HG02678 (cell line): ENCODE measurements around the gene ABCA3.
"Not testable (repeated sequence)": the region's sequence is repeated elsewhere in the genome, so short reads cannot be mapped to it uniquely, and the experiment has no call there.

Experiments
- ATAC-seq: cut with Tn5 transposase; IDR thresholded peaks from one replicate; pipeline ENCODE4 v1.9.1; 2021; ENCODE audit warnings: mild to moderate bottlenecking, moderate library complexity; ENCODE audit not compliant: unreplicated experiment

Gene ABCA3

DNA sequence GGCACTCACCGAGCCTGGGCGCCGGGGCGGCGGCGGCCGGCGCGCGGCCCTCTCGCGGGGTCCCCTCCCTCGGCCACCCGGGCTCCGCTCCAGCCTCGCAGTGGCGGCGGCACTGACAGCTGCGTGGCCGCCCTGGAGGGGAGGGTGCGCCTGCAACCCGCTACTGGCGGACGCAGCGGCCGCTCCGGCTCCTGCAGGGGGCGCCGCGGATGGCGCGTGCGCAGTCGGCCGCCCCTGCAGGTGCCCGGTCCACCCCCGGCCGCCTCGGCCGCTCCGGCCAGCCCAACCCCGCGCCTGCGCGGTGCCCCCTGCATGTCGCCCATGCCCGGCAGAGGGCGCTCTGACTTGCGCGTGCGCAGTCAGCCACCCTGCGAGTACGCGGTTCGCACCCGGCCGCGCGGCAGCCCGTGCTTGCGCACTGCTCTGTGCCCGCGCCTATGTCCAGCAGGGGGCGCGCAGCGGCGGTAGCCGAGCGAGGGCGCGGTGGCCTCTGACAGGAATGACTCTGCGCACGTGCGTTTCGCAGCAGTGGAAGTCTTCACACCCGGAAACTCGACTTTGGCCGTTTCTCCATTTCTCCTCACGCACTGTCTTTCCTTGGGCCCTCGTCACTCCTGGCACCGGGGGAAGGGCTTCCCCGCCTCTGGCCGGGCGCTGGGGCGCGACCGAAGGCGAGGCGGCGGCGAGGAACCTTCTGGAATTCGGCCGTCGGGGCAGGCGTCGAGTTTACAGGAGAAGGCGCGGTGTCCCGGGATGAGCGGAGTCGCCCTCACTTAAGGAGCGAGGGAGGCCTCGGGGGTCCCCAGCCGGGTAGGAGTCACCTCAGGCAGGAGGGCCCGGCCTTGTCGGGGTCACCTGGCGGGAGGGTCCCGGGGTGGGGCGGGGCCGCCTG lies at the start of gene ABCA3:
Gene ABCA3 (minus strand): TSS at position 165 of the 892 bp plus-strand sequence. CDS start 14,262 bp downstream, outside the sequence.
- peak; percentile 80 for ATAC-seq

DNA sequence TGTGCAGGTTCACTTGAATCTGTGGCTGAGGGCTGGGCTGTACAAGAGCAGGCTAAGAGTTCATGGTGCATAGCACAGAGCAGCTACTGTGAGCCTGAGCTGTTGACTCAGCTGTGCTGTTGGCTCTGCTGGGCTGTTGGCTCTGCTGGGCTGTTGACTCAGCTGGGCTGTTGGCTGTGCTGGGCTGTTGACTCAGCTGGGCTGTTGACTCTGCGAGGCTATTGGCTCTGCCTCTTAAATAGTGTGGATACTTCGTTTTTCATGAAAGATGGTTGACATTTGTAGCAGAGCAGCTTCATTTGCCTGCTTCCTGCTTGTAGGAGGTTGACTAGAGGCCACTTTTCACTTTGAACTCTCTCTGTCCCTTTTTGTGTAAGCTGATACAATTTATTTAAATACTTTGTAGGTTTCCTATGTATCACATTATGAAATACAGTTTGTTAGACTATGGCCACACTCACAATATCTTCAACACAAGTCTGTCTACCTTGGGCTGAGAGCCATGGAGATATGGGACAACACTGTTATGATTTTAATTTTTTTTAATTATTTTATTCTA lies 48.4 kb upstream of the ABCA3 start:
- ATAC-seq = no peak

DNA sequence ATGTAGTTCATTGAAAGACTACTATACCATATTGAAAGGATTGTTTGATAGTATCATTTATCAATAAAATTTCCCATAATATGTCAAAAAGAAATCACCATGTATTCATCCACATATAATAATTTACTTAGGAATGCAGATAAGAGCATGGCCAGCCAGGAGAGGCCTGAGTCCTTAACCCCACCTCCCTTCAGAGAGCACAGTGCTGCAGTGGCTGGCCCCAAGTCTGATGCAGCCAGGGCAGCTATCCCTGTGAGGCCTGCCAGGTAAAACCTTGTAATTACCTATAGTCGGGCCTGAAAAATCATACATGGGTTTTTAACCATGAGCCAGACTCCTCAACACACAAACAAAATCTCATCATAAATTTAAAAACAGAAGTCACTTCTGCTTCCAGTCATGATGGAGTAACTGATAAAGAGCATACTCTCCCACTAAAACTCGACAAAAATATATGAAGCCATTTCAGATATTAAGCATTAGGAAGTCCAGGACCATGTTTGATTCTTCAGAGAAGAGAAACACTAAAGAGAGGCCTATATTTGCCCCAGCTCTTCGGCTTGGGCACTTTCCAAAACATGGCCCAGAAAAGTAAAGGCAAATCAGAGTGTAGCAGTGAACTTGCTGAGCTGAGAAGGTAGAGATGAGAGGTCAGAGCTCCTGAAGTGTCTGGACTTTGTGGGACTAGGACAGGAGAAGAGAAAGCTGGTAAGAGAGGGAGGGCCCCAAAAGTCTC lies 47.8 kb upstream of the ABCA3 start:
- no peak for ATAC-seq

DNA sequence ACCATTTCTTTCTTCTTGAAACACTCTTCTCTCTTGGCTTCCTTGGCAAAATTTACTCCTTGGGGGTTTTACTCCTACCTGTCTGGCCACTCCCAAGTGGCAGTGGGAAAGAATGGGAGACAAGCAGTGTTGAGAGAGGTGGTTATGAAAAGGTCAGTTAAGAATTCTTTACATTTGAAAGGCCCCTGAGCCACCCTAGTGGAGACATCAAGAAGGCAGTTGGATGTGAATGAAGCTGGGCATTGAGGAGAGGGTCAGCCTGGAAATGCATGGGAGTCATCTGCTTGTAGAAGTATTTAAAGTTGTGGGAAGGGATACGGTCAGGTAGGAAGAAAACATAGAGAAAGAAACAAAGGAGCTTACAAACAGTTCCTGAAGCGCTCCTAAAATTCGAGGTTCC lies 46.5 kb upstream of the ABCA3 start:
- ATAC-seq = no peak

DNA sequence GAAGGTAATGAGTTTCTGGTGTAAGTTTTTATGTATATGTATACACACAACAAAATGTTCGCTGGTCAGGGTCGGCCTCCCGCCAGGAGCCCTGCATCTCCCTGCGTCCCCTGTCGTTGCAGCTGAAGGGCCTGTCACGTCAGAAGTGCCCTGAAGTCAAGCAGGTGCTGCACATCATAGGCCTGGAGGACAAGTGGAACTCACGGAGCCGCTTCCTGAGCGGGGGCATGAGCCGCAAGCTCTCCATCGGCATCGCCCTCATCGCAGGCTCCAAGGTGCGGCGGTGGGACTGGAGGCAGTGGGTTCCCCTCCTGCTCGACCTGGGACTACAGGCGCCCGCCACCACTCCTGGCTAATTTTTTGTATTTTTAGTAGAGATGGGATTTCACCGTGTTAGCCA lies 45.5 kb upstream of the ABCA3 start:
- not testable (repeated sequence) for ATAC-seq

DNA sequence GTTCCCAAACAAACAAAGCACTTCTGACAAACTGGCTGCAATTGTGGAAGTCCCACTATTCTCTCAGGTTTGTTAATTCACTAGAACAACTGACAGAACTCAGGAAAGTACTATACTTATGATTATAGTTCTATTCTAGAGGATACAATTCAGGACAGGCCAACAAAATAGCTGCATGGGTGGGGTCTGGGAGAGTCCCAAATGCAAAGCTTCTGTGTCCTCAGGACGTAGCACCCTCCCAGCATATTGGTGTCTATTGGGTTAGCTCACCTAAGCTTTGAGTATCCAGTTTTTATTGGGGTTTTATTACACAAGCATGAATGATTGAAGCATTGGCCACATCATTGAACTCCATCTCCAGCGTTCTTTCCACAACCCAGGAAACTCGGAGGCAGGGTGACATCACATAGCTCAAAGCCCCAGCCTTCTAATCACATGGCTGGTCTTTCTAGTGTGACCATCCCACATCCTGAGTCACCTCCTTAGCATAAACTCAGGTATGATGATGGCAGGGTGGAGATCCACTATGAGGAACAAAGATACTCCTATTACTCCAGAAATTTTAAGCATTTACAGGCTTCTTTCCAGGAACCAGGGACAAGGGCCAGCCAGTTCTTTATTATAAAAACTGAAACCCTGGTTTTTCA lies 44.8 kb upstream of the ABCA3 start:
- no peak for ATAC-seq

DNA sequence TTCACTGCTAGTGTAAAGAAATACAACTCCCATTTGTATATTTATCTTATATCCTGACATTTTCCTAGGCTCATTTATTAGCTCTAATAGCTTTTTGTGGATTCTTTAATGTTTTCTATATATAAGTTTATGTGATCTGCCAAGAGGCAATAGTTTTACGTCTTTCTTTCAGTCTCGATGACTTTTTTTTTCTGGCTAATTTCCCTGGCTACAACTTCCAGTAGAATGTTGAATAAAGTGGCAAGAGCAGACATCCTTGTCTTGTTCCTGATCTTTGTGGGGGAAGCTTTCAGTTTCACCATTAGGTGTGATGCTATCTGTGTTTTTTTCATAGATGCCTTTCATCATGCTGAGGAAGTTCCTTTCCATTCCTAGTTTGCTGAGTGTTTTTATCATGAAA lies 43.9 kb upstream of the ABCA3 start:
- no peak for ATAC-seq

DNA sequence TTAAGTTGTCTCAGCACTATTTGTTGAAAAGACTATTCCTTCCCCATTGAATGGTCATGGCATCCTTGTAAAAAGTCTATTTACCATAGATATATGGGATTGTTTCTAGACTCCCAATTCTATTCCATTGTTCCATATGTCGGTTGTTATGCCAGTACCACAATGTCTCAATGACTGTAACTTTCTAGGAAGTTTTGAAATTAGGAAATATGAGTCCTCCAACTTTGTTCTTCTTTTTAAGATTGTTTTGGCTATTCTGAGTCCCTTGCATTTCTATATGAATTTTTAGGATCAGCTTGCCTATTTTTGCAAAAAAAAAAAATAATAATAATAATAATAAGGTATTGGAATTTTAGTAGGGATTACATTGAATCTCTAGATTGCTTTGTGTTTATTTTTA lies 43.0 kb upstream of the ABCA3 start:
- ATAC-seq = no peak

DNA sequence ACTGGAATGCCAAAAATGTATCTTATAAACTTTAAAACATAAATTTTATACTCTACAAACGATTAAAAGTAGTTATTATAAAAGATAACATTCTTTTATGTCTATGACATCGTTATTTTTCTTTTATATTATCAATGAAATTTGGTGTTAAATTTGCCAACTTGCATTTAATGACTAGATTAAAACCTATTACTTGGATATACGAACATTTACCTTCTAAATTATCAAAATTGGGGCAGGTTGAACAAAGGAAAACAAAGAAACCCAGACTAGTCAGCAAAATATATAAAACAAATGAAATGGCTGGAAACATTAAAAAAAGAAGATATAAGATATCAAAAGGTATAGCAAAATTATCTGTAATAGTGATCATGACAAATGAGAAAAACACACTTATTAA lies 34.1 kb upstream of the ABCA3 start:
- no peak for ATAC-seq

DNA sequence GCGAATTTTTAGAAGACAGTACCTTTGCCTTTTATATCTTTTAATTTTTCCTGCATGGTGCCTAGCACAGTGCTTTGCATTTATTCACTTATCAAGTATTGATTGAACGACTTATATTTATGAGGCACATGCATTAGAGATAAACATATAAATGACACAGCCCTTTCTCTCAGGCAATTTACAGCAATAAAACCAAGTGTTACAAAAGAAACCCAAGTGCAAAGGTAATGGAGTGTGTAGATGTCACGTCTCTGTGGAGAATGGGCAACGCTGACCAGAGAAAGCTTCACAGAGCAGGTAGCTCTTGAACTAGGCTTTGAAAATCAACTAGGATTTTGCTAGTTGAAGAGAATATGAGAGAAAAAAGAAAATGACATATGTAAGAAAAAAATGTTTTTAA lies 32.6 kb upstream of the ABCA3 start:
- no peak for ATAC-seq

DNA sequence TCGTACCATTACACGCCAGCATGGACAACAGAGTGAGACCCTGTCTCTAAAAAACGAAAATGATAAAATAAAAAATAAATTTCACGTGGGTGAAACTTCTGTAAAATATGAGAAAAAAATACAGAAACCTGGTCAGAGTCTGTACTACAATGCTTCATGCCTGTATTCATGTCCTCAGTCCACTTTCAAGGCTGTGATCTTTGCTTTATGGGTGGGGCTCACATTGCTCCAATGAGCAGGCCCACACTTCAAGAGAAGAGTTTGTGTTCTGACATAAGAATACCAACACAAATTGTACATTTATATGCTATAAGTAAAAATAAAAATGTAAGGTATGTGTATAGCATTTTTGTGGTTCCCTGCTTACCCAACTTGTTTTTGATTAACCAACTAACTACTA lies 32.2 kb upstream of the ABCA3 start:
- ATAC-seq = no peak

DNA sequence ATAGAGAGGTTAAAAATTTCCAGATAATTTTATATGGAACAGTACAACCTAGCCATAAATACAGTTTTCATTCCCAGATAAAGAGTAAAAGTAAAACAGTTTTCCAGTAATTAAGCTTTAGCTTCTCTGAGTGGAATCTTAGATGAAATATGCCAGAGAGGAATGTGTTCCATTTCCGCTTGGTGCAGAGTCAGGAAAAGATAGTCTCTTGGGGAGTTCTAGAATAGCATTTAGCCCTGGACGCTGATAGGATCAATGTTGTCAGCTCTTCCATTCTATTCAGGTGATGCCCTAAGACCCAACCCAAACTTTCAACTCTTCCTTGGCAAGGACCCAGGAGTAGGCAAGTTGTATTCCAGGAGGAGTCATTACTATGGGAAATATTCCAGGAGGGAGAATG lies 30.9 kb upstream of the ABCA3 start:
- no peak for ATAC-seq

DNA sequence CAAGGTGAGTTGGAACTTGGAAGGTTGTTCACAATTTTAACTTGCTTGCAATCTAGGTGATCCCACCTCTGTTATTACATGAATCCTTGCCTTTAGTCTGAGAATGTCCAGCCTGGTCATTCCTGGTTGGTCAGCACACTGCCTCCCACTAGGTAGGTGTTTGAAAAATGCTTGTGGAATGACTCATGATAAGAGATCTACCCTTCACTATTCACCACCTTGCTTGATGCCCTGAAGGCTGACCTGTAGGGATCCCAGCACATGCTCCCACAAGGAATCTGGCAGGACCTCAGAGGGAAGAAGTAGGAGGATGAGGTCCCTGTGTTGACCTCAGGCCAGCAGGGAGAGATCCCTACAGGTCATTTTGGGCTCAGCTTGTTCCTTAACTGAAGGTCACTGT lies 30.2 kb upstream of the ABCA3 start:
- no peak for ATAC-seq

DNA sequence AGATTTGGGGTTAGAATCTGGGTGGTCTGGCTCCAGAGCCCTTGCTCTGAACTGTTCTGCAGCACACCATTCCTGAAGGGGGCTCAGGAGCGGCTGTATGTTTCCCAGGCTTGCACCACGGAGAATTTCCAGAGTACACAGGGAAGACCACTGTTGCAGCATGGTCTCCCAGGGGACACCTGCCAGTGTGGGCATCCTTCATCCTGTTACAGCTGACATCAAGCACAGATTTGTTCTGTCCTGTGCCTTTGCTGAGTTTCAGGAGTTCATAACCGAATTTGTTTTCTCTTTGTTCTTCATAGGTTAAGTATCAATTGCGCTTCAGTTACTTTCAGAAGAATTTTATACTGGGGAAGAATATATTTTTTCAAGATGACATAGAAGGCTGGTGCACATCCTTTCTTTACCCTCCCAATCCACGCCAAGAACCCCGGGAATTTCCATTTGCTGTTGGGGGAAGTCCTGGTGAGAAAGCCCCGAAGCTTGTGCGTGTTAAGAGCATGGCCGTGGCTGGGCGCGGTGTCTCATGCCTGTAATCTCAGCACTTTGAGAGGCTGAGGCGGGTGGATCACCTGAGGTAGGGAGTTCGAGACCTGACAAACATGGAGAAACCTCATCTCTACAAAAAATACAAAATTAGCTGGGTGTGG lies 26.3 kb upstream of the ABCA3 start:
- ATAC-seq = no peak

DNA sequence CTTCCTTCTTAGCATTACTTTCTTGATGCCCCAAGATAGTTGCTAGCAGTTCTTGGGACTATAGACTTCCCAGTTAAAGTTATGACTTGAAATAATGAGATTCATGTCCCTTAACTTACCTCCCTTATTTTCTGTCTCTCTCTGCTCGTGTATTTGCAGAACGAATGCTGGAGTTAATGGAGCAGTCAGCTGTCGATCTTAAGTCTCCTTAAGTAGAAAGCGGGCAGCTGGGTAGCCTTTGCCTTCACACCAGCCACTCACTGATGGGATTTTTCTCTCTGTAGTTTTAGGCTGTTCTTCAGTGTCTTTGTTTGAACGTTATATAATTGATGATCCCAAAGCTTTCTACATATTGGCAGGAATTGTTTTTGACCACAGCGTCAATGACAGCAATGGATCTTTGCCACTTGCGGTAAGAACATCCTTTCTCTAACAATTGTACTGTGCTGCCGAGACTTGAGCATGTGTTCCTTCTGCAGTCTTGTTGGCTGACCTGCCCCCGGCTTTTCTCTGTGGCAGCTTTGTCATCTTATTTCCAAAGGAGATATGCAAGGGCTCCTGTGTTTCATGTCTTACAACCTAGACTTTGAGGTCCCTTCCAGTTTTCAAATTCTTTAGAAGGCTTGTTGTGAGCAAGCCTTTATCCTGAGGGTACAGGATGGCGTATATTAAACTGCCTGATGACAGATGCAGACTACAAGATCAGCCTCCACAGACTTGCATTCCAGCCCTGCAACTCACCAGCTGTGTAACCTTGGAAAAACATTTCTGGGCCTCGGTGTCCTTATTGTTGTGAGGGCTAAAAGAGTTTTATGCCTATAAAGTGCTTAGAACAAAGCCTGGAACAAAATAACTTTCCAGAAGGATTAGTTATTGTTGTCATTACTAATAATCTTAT lies 25.1 kb upstream of the ABCA3 start:
- no peak for ATAC-seq

DNA sequence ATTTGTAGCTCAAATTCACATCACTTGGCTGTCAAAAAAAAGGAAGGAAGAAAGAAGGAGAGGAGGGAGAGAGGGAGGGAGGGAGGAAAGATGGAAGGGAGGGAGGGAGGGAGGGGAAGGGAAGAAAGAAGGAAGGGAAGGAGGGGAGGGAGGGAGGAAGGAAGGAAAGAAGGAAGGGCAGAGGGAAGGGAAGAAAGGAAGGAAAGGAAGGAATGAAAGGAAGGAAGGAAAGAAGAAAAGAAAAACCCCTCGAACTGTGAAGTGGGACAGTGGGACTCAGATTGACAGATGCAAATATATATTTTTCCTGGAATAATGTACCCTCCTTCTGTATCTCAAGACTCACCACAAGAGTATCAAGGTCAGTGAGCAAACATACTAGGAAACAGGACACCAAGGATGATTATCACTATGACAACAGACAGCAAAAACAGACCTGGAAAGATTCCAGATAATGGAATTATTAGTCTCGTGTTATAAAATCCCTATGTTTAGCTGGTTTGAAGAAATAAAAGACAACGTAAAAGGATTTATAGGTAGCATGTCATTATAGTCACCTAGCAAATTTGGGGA lies 24.2 kb upstream of the ABCA3 start:
- ATAC-seq = no peak

DNA sequence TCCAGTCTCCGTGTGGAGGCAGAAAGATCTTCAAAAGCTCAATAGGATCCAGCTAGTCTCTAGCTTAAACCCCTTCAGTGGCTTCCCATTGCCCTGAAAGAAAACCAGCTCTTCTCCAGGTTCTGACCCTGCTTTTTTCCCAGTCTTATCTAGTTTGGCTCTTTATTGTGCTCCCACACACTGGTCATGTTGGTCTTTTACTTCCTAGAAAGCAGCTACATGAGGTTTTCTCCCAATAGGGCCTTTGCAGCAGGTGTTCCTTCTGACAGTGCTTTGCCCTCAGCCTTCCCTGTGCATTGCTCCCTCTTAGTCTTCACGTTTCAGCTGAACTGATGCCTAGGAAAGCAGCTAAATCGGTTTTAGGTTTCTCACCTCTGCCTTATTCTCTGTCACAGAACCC lies 21.7 kb upstream of the ABCA3 start:
- no peak for ATAC-seq

DNA sequence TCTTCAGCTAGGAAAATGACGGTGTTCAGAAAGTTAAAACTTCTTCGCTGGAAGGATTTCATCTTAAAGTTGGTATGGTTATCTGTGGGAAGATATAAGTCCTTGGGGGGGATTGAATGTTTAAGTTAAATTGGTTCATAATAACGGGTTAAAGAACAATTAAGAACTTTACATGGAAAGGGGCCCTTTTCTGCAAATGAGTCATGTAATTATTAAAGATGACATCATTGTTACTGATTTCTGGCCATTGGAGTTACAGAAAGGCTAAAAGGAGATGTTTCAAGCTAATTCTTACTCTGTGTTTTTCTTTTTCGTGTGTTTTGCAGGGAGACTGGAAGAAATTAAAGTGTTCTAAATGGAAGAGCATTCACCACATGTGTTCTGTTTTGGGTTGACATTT lies 20.6 kb upstream of the ABCA3 start:
- ATAC-seq = no peak

DNA sequence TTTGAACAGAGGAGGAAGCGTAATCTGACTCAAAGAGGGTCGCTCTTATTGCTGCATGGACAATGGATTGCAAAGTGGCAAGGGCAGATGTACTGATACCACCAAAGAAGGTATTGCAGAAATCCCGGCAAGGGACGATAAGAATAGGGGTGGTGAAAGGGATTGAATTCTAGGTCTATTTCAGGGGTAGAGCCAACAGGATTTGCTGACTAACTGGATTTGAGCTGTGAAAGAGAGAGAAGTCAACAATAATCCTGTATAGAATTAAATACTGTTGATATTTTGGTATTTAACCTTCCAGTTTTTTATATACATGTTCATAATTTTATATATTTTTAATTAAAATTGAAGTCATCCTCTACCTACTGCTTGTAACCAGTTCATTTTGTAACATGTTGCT lies 19.4 kb upstream of the ABCA3 start:
- no peak for ATAC-seq

DNA sequence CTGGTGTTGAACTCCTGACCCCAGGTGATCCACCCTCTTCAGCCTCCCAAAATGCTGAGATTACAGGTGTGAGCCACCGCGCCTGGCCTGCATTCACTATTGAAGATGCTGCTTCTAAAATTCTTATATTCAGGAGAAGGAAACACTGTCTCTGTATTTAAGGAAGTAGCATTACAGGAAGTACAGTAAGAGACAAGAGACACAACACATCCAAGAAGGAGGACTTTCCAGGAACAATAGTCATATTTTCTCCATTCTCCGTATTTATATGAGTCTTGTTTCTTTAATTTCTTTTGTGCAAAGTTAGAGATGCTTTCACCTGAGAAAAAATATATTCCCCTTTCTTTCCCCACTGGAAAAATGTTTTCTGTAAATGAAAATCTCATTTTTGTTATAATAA lies 18.3 kb upstream of the ABCA3 start:
- no peak for ATAC-seq
